GM23338 (cell line): ENCODE results near the gene KIAA0513.

Source experiments
- CTCF ChIP-seq, 2 experiments: fragments of 200-600 bp in 1 of 2; sonication (generic) in 1 of 2; conservative IDR thresholded peaks; 2 replicates each; pipeline versions ENCODE4 v1.5.1 to v1.6.1; 2016 to 2017; ENCODE audit warnings: antibody characterized with exemption in 2 of 2, low read depth in 2 of 2, mild to moderate bottlenecking in 2 of 2, moderate library complexity in 1 of 2
- EZH2 ChIP-seq: fragments of 200-600 bp; sonication (generic); IDR thresholded peaks from one replicate; pipeline ENCODE4 v1.8.0; 2017; ENCODE audit warnings: antibody characterized with exemption, mild to moderate bottlenecking, low read depth; ENCODE audit not compliant: unreplicated experiment

- TF ChIP-seq CTCF (conservative IDR thresholded peaks at IDR 0.05; ENCODE audit: low read depth in 2 of 2) (no peak), EZH2 (no peak)
Measured at GRCh38 chr16:85007496-85008214, 19.9 kb upstream of the KIAA0513 start.
